Urinary bladder (tissue), 4 donors: ENCODE data around the gene SLC44A1. TPM values are rescaled to one million over a fixed set of nuclear protein-coding genes. Genes with fewer than 3 reads are reported as not detected.
"Not testable (repeated sequence)": the region's sequence is repeated elsewhere in the genome, so short reads cannot be mapped to it uniquely, and the experiment has no call there.

Source experiments
- DNase-seq: peaks from one replicate; pipeline ENCODE4 v3.0.0-alpha.2; 2015; ENCODE audit errors: extremely low spot score
- H3K27ac ChIP-seq: one replicate; pipeline ENCODE4 v1.5.1; 2013; ENCODE audit warnings: low read depth, mild to moderate bottlenecking, moderate library complexity
- H3K36me3 ChIP-seq: one replicate; pipeline ENCODE4 v1.6.1; 2013; ENCODE audit warnings: mild to moderate bottlenecking, moderate library complexity; ENCODE audit not compliant: insufficient read depth
- H3K4me1 ChIP-seq: one replicate; pipeline ENCODE4 v1.6.1; 2013; ENCODE audit warnings: mild to moderate bottlenecking, moderate library complexity; ENCODE audit not compliant: insufficient read depth
- H3K4me3 ChIP-seq: one replicate; pipeline ENCODE4 v1.5.1; 2013; ENCODE audit warnings: low read depth, low read length
- WGBS: extraction: QIAGEN DNeasy Blood & Tissue Kit; methylation state at CpG from one replicate; pipeline ENCODE4 v1.1.7; 2013; 5-methylcytosine and 5-hydroxymethylcytosine counted together
- polyA plus RNA-seq: library from polyadenylated mRNA; stranded (reverse); fragments of 200-250 nt; gene quantifications from one replicate; pipeline ENCODE4 v1.2.3, GENCODE V29; 2013
- total RNA-seq: library from RNA; depleted of rRNA; stranded (reverse); fragments of >200 nt; gene quantifications from one replicate; pipeline ENCODE4 v1.2.3, GENCODE V29; 2014
- donor health status: healthy with polysubstance abuse.
- donor health status: healthy.

SLC44A1 gene
- total and polyA plus RNA-seq, 2 donors: 24.8 to 57.4 TPM

GRCh38 chr9:105248691-105249090 lies 4.2 kb downstream of the SLC44A1 start:
- 85% methylated on average over 3 of the region's 3 CpGs for WGBS
- no peaks in the 10 kb centered on the region for H3K4me1 ChIP-seq
- no peak overlapping the region for H3K27ac ChIP-seq
- no peak for DNase-seq
- H3K36me3 ChIP-seq: no peaks in the 10 kb centered on the region
- H3K4me3 ChIP-seq: no peak overlapping the region

GRCh38 chr9:105251133-105251532 lies 6.7 kb downstream of the SLC44A1 start:
- no peaks in the 10 kb centered on the region for H3K36me3 ChIP-seq
- WGBS: 89% methylated on average over 8 of the region's 8 CpGs
- H3K4me3 ChIP-seq: no peak overlapping the region
- no peaks in the 10 kb centered on the region for H3K4me1 ChIP-seq
- no peak overlapping the region for H3K27ac ChIP-seq
- DNase-seq: no peak

GRCh38 chr9:105251733-105252404 lies 7.4 kb downstream of the SLC44A1 start:
- DNase-seq: no peak
- H3K4me3 ChIP-seq: no peak overlapping the region
- no peaks in the 10 kb centered on the region for H3K36me3 ChIP-seq
- no peaks in the 10 kb centered on the region for H3K4me1 ChIP-seq
- no peak overlapping the region for H3K27ac ChIP-seq
- 81% methylated on average over 5 of the region's 5 CpGs for WGBS

- no peaks in the 10 kb centered on the region for H3K4me1 ChIP-seq
- no peak for DNase-seq
- no peak overlapping the region for H3K4me3 ChIP-seq
- no peaks in the 10 kb centered on the region for H3K36me3 ChIP-seq
- no peak overlapping the region for H3K27ac ChIP-seq
- WGBS: 79% methylated on average over 5 of the region's 5 CpGs
Measured at GRCh38 chr9:105252405-105252756, 7.9 kb downstream of the SLC44A1 start.

- Histone ChIP-seq H3K4me1 (no peaks in the 10 kb centered on the region), H3K27ac (no peak overlapping the region)
- WGBS: 92% methylated on average over 4 of the region's 4 CpGs
Measured at GRCh38 chr9:105254226-105254625, 9.8 kb downstream of the SLC44A1 start.

GRCh38 chr9:105255421-105255820 lies 11.0 kb downstream of the SLC44A1 start:
- Histone ChIP-seq H3K4me1 (no peaks in the 10 kb centered on the region), H3K4me3 (no peak overlapping the region), H3K27ac (no peak overlapping the region), H3K36me3 (no peaks in the 10 kb centered on the region)
- no peak for DNase-seq

More at GRCh38 chr9:105254226-105254625, 9.8 kb downstream of the SLC44A1 start:
- H3K36me3 ChIP-seq: no peaks in the 10 kb centered on the region
- no peak for DNase-seq
- H3K4me3 ChIP-seq: no peak overlapping the region

GRCh38 chr9:105256569-105256968 lies 12.1 kb downstream of the SLC44A1 start:
- not testable (repeated sequence) for H3K4me1 ChIP-seq, DNase-seq, H3K4me3 ChIP-seq, H3K36me3 ChIP-seq, H3K27ac ChIP-seq
- 98% methylated on average over 4 of the region's 4 CpGs for WGBS

- Histone ChIP-seq H3K4me1 (no peaks in the 10 kb centered on the region), H3K36me3 (no peaks in the 10 kb centered on the region), H3K27ac (no peak overlapping the region), H3K4me3 (no peak overlapping the region)
- 75% methylated on average over 2 of the region's 2 CpGs for WGBS
- DNase-seq: no peak
Measured at GRCh38 chr9:105257809-105258208, 13.4 kb downstream of the SLC44A1 start.

- 90% methylated on average over 3 of the region's 3 CpGs for WGBS
- no peak for DNase-seq
- H3K27ac ChIP-seq: no peak overlapping the region
- H3K4me1 ChIP-seq: no peaks in the 10 kb centered on the region
- no peaks in the 10 kb centered on the region for H3K36me3 ChIP-seq
- no peak overlapping the region for H3K4me3 ChIP-seq
Measured at GRCh38 chr9:105258225-105258737, 13.8 kb downstream of the SLC44A1 start.

- peak overlapping the region; percentile 10 for H3K27ac ChIP-seq
- WGBS: 45% methylated on average over 2 of the region's 2 CpGs
- H3K36me3 ChIP-seq: no peaks in the 10 kb centered on the region
- DNase-seq: no peak
- no peak overlapping the region for H3K4me3 ChIP-seq
- H3K4me1 ChIP-seq: no peaks in the 10 kb centered on the region
Measured at GRCh38 chr9:105259274-105259673, 14.8 kb downstream of the SLC44A1 start.

GRCh38 chr9:105259731-105260612 lies 15.5 kb downstream of the SLC44A1 start:
- Histone ChIP-seq H3K4me3 (no peak overlapping the region), H3K36me3 (no peaks in the 10 kb centered on the region), H3K4me1 (no peaks in the 10 kb centered on the region), H3K27ac (peak overlapping the region; percentile 4)
- DNase-seq: no peak

GRCh38 chr9:105262497-105262896 lies 18.0 kb downstream of the SLC44A1 start:
- no peak for DNase-seq
- Histone ChIP-seq H3K4me3 (no peak overlapping the region), H3K4me1 (no peaks in the 10 kb centered on the region), H3K36me3 (no peaks in the 10 kb centered on the region), H3K27ac (no peak overlapping the region)
- 94% methylated on average over 2 of the region's 2 CpGs for WGBS

GRCh38 chr9:105264380-105264779 lies 19.9 kb downstream of the SLC44A1 start:
- H3K27ac ChIP-seq: no peak overlapping the region
- 92% methylated on average over 4 of the region's 4 CpGs for WGBS
- no peak for DNase-seq
- no peaks in the 10 kb centered on the region for H3K4me1 ChIP-seq
- no peak overlapping the region for H3K4me3 ChIP-seq
- no peaks in the 10 kb centered on the region for H3K36me3 ChIP-seq

- 96% methylated on average over 10 of the region's 10 CpGs for WGBS
- H3K4me3 ChIP-seq, DNase-seq, H3K36me3 ChIP-seq, H3K4me1 ChIP-seq, H3K27ac ChIP-seq: not testable (repeated sequence)
Measured at GRCh38 chr9:105268254-105268653, 23.8 kb downstream of the SLC44A1 start.
